ENCODE results near the gene CYP4F2.
"Not testable (repeated sequence)": the region's sequence is repeated elsewhere in the genome, so short reads cannot be mapped to it uniquely, and the experiment has no call there.

Gene CYP4F2

DNA sequence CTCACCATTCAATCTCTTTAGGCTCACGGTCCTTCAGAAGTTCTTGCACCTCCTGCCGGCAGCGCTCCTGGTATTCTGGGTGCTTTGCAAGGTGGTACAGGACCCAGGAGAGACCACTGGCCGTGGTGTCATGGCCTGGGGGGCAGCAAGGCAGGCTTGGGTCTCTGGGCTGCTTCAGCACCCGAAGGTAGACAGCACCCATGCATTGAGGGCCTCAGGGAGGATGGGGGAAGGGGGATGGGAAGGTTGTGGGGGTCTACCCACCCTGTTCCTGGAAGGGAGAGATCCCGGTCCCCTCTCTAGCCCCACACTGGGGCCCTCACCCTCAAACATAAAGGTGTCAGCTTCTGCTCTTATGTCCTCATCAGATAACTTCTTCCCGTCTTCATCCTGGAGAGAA, 12.0 kb downstream of the CYP4F2 start:
- no peaks in the 10 kb centered on the region for H3K9me3 ChIP-seq (ENCODE audit: control insufficient read depth, low read length)
- no peak overlapping the region for H3K27ac ChIP-seq
- no peaks in the 10 kb centered on the region for H3K27me3 ChIP-seq (ENCODE audit: control insufficient read depth, insufficient read depth, low read length)
- no peak for TF ChIP-seq CTCF (IDR thresholded peaks at IDR 0.05)
- H3K4me2 ChIP-seq (ENCODE audit: low read length), result no peak overlapping the region
- no peak overlapping the region for H3K4me3 ChIP-seq (ENCODE audit: low read depth, low read length)
- no peaks in the 10 kb centered on the region for H3K36me3 ChIP-seq (ENCODE audit: control insufficient read depth, insufficient read depth, low read length)
- H3K79me2 ChIP-seq, result no peaks in the 10 kb centered on the region
- H2AFZ ChIP-seq, result no peak overlapping the region
- H3K4me1 ChIP-seq, result no peaks in the 10 kb centered on the region
- H3K9ac ChIP-seq, result no peak overlapping the region

GRCh38 chr19:15885167-15885566, 12.7 kb downstream of the CYP4F2 start:
- H3K4me2 ChIP-seq (ENCODE audit: low read length), result no peak overlapping the region
- H3K4me1 ChIP-seq, result no peaks in the 10 kb centered on the region
- H3K27ac ChIP-seq, result no peak overlapping the region
- no peaks in the 10 kb centered on the region for H3K9me3 ChIP-seq (ENCODE audit: control insufficient read depth, low read length)
- TF ChIP-seq CTCF (IDR thresholded peaks at IDR 0.05), result no peak
- no peaks in the 10 kb centered on the region for H3K79me2 ChIP-seq
- no peak overlapping the region for H2AFZ ChIP-seq
- H3K27me3 ChIP-seq (ENCODE audit: control insufficient read depth, insufficient read depth, low read length), result no peaks in the 10 kb centered on the region
- no peak overlapping the region for H3K4me3 ChIP-seq (ENCODE audit: low read depth, low read length)
- no peak overlapping the region for H3K9ac ChIP-seq
- H3K36me3 ChIP-seq (ENCODE audit: control insufficient read depth, insufficient read depth, low read length), result no peaks in the 10 kb centered on the region

DNA sequence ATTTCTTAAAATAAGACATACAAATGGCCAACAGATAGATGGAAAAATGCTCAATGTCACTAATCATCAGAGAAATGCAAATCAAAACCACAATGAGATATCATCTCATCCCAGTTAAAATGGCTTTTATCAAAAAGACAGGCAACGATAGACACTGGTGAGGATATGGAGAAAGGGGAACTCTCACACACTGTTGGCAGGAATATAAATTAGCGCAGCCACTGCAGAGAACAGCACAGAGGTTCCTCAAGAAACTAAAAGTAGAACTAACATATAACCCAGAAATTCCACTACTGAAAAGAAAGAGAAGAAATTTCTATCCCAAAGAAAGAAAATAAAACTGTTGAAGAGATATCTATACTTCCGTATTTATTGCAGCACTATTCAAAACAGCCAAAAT, 14.5 kb downstream of the CYP4F2 start:
- H3K4me1 ChIP-seq; H2AFZ ChIP-seq; H3K36me3 ChIP-seq (ENCODE audit: control insufficient read depth, insufficient read depth, low read length); H3K27me3 ChIP-seq (ENCODE audit: control insufficient read depth, insufficient read depth, low read length); H3K9me3 ChIP-seq (ENCODE audit: control insufficient read depth, low read length); H3K4me3 ChIP-seq (ENCODE audit: low read depth, low read length); H3K4me2 ChIP-seq (ENCODE audit: low read length); H3K27ac ChIP-seq; H3K79me2 ChIP-seq; H3K9ac ChIP-seq: not testable (repeated sequence)

GRCh38 chr19:15874821-15875474, 22.9 kb downstream of the CYP4F2 start:
- no peak for TF ChIP-seq CTCF (IDR thresholded peaks at IDR 0.05)
- Histone ChIP-seq H3K79me2 (no peaks in the 10 kb centered on the region), H3K4me1 (no peaks in the 10 kb centered on the region), H3K9ac (no peak overlapping the region), H3K27ac (no peak overlapping the region), H3K4me2 (ENCODE audit: low read length) (no peak overlapping the region), H3K4me3 (ENCODE audit: low read depth, low read length) (no peak overlapping the region), H3K36me3 (ENCODE audit: control insufficient read depth, insufficient read depth, low read length) (no peaks in the 10 kb centered on the region), H2AFZ (no peak overlapping the region), H3K9me3 (ENCODE audit: control insufficient read depth, low read length) (no peaks in the 10 kb centered on the region), H3K27me3 (ENCODE audit: control insufficient read depth, insufficient read depth, low read length) (no peaks in the 10 kb centered on the region)

DNA sequence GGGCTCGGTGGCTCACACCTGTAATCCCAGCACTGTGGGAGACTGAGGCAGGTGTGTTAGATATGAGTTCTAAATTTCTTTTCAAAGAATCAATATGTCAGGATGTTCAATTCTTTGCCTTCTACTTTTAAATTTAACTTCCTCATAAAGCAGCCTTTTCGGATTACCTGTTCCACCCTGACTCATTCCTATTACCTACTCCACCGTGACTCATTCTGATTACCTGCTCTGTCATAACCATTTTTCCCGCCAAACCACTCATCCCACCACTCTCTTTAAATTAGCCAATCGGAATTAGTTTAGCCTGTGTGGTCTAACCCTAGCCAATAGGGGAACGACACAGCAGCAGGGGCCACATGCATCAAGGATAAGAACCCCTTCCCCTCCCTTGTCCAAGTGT, 24.1 kb downstream of the CYP4F2 start:
- not testable (repeated sequence) for H3K4me3 ChIP-seq (ENCODE audit: low read depth, low read length); H3K9ac ChIP-seq; H3K9me3 ChIP-seq (ENCODE audit: control insufficient read depth, low read length); H3K27me3 ChIP-seq (ENCODE audit: control insufficient read depth, insufficient read depth, low read length); H3K27ac ChIP-seq; H3K4me2 ChIP-seq (ENCODE audit: low read length); H2AFZ ChIP-seq; H3K79me2 ChIP-seq; H3K36me3 ChIP-seq (ENCODE audit: control insufficient read depth, insufficient read depth, low read length); H3K4me1 ChIP-seq

DNA sequence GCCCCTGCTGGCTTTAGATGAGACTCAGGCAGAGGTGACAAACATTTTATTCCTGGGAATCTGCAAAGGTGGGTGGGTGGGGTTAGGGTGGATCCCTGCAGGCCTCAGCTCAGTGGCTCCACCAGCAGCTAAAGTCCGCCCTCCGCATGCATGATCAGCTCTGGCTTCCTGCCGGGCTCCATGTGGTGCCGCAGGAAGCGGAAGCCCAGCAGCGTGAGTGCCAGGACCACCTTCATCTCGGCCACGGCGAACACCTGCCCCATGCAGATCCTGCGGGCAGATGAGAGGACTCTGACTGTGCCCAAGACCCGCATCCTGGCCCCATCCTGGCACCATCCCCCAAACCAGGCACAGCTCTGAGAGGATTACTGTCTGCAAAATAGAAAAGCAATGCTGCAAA, 26.3 kb downstream of the CYP4F2 start:
- H3K36me3 ChIP-seq (ENCODE audit: control insufficient read depth, insufficient read depth, low read length), result no peaks in the 10 kb centered on the region

More for the DNA sequence above, 26.3 kb downstream of the CYP4F2 start:
- TF ChIP-seq CTCF (IDR thresholded peaks at IDR 0.05), result no peak
- no peak overlapping the region for H3K27ac ChIP-seq
- peak overlapping the region; percentile 28 for H2AFZ ChIP-seq
- no peaks in the 10 kb centered on the region for H3K4me1 ChIP-seq
- H3K9ac ChIP-seq, result no peak overlapping the region
- H3K4me3 ChIP-seq (ENCODE audit: low read depth, low read length), result no peak overlapping the region
- H3K4me2 ChIP-seq (ENCODE audit: low read length), result no peak overlapping the region
- no peaks in the 10 kb centered on the region for H3K9me3 ChIP-seq (ENCODE audit: control insufficient read depth, low read length)
- no peaks in the 10 kb centered on the region for H3K27me3 ChIP-seq (ENCODE audit: control insufficient read depth, insufficient read depth, low read length)
- no peaks in the 10 kb centered on the region for H3K79me2 ChIP-seq
